Measurements from ENCODE around the gene MORN5. TPM values are rescaled to one million over a fixed set of nuclear protein-coding genes. Genes with fewer than 3 reads are reported as not detected.

The MORN5 gene
- total and polyA plus RNA-seq, 2 experiments from 2014 or later = not detected

- ATAC-seq (no peak), DNase-seq (ENCODE audit: low spot score) (no peak)
- Histone ChIP-seq H2AFZ (no peak overlapping the region), H3K27ac (ENCODE audit: low read depth) (no peak overlapping the region), H3F3A (replicated peaks; ENCODE audit: low read depth) (no peaks in the 10 kb centered on the region), H3K4me1 (ENCODE audit: insufficient read depth) (peaks cover 44% of the 10 kb centered on the region), H3K4me3 (no peak overlapping the region), H3K9me2 (ENCODE audit: insufficient read depth) (0 out of 2 replicates have a peak, but pooled peaks cover 3% of the 10 kb centered on the region), H4K20me1 (replicated peaks; ENCODE audit: insufficient read depth) (no peaks in the 10 kb centered on the region), H3K79me2 (replicated peaks; ENCODE audit: insufficient read depth) (no peaks in the 10 kb centered on the region), H3K36me3 (ENCODE audit: insufficient read depth) (no peaks in the 10 kb centered on the region), H3K27me3 (ENCODE audit: insufficient read depth) (peaks cover 11% of the 10 kb centered on the region; the same call in 1 of the 2 replicates), H3K4me2 (peak overlapping the region; percentile 71; the same call in 1 of the 2 replicates)
- Mint-ChIP-seq H3K36me3 (ENCODE audit: low read depth) (no peaks in the 10 kb centered on the region), H3K9me3 (no peaks in the 10 kb centered on the region), H3K27ac (no peak overlapping the region), H3K4me1 (peaks cover 38% of the 10 kb centered on the region), H3K4me3 (no peak overlapping the region), H3K27me3 (ENCODE audit: insufficient read depth, low read depth, poor library complexity) (peaks cover 18% of the 10 kb centered on the region)
- TF ChIP-seq CTCF (conservative IDR thresholded peaks at IDR 0.05; ENCODE audit: low read depth in 2 of 2) = no peak
Measured at GRCh38 chr9:122135529-122135859, 24.2 kb upstream of the MORN5 start.

- Histone ChIP-seq H3K27me3 (ENCODE audit: insufficient read depth) (no peaks in the 10 kb centered on the region), H3K4me1 (ENCODE audit: insufficient read depth) (peaks cover 24% of the 10 kb centered on the region), H3K36me3 (ENCODE audit: insufficient read depth) (no peaks in the 10 kb centered on the region), H3K27ac (ENCODE audit: low read depth) (no peak overlapping the region), H3K4me3 (no peak overlapping the region), H3F3A (replicated peaks; ENCODE audit: low read depth) (no peaks in the 10 kb centered on the region), H3K9me2 (ENCODE audit: insufficient read depth) (no peaks in the 10 kb centered on the region), H3K79me2 (replicated peaks; ENCODE audit: insufficient read depth) (no peaks in the 10 kb centered on the region), H2AFZ (no peak overlapping the region; the same call in 1 of the 2 replicates), H4K20me1 (replicated peaks; ENCODE audit: insufficient read depth) (no peaks in the 10 kb centered on the region; the same call in 1 of the 2 replicates), H3K4me2 (no peak overlapping the region)
- no peaks in the 10 kb centered on the region for H3K9me3 Mint-ChIP-seq
- H3K4me3 Mint-ChIP-seq = no peak overlapping the region
- H3K27me3 Mint-ChIP-seq (ENCODE audit: insufficient read depth, low read depth, poor library complexity) = peaks cover 7% of the 10 kb centered on the region
- ATAC-seq (no peak), DNase-seq (ENCODE audit: low spot score) (no peak)
- no peak overlapping the region for H3K27ac Mint-ChIP-seq
- TF ChIP-seq NANOG (IDR thresholded peaks at IDR 0.05; ENCODE audit: borderline replicate concordance) (no peak), ETS1 (IDR thresholded peaks at IDR 0.05) (no peak), JUNB (IDR thresholded peaks at IDR 0.05; ENCODE audit: unreplicated experiment) (no peak), ZNF114 (CRISPR knock-in tag; IDR thresholded peaks at IDR 0.05) (no peak), EZH2 (IDR thresholded peaks at IDR 0.05; ENCODE audit: low read depth, unreplicated experiment) (no peak), CTCF (conservative IDR thresholded peaks at IDR 0.05; ENCODE audit: low read depth in 2 of 2) (no peak), POLR2AphosphoS5 (IDR thresholded peaks at IDR 0.05; ENCODE audit: low read depth) (no peak)
- peaks cover 2% of the 10 kb centered on the region; the same call in 2 of the 3 replicates for H3K36me3 Mint-ChIP-seq (ENCODE audit: low read depth)
- peaks cover 19% of the 10 kb centered on the region for H3K4me1 Mint-ChIP-seq
Measured at GRCh38 chr9:122138560-122139268, 21.0 kb upstream of the MORN5 start.
